Nephron (organoid): ENCODE results near the gene RBM12.
"Not testable (repeated sequence)": the region's sequence is repeated elsewhere in the genome, so short reads cannot be mapped to it uniquely, and the experiment has no call there.

Experiments used
- H3K27ac Mint-ChIP-seq, 3 experiments: 2 replicates each; pipeline ENCODE4 v1.8.0; 2020; ENCODE audit warnings: mixed read lengths in 3 of 3, mild to moderate bottlenecking in 2 of 3, moderate library complexity in 1 of 3
- H3K27me3 Mint-ChIP-seq: 2 replicates; pipeline ENCODE4 v1.8.0; 2021; ENCODE audit warnings: low read depth, mild to moderate bottlenecking, moderate library complexity, mixed read lengths
- H3K36me3 Mint-ChIP-seq: 2 replicates; pipeline ENCODE4 v1.8.0; 2020; ENCODE audit warnings: low read depth, mixed read lengths
- H3K4me1 Mint-ChIP-seq: 2 replicates; pipeline ENCODE4 v1.8.0; 2020; ENCODE audit warnings: mixed read lengths
- H3K4me3 Mint-ChIP-seq, 3 experiments: 2 replicates each; pipeline ENCODE4 v1.8.0; 2020; ENCODE audit warnings: mild to moderate bottlenecking in 3 of 3, mixed read lengths in 3 of 3, moderate library complexity in 2 of 3
- H3K9me3 Mint-ChIP-seq: 2 replicates; pipeline ENCODE4 v1.8.0; 2020; ENCODE audit warnings: mixed read lengths
- TF ChIP-seq, protein P1 (sequence below), 3 experiments: fragments of 200-600 bp; sonication (generic); IDR thresholded peaks; one replicate each; pipeline ENCODE4 v1.5.0; 2021; ENCODE audit warnings: antibody characterized with exemption in 3 of 3; ENCODE audit not compliant: unreplicated experiment in 3 of 3

Gene RBM12

DNA sequence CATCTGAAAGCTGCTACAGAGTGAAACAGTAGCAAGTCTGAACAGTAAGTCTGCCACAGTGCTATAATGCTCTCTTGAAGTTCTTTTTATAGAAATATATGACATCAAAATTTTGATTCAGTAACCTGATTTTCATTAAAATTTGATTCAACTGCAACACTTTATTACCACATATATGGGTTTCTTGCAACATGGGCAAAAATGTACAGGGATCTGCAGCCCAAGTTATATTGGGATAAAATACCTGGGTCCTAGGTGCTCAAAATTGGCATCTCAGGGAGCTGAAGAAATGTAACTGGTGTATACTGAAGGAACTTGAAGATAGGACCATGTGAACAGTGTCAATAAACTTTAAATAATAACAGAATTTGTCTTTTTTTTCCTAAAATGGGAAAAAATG, 45.3 kb upstream of the RBM12 start:
- H3K27ac Mint-ChIP-seq, result no peak overlapping the region
- TF ChIP-seq, protein P1, sequence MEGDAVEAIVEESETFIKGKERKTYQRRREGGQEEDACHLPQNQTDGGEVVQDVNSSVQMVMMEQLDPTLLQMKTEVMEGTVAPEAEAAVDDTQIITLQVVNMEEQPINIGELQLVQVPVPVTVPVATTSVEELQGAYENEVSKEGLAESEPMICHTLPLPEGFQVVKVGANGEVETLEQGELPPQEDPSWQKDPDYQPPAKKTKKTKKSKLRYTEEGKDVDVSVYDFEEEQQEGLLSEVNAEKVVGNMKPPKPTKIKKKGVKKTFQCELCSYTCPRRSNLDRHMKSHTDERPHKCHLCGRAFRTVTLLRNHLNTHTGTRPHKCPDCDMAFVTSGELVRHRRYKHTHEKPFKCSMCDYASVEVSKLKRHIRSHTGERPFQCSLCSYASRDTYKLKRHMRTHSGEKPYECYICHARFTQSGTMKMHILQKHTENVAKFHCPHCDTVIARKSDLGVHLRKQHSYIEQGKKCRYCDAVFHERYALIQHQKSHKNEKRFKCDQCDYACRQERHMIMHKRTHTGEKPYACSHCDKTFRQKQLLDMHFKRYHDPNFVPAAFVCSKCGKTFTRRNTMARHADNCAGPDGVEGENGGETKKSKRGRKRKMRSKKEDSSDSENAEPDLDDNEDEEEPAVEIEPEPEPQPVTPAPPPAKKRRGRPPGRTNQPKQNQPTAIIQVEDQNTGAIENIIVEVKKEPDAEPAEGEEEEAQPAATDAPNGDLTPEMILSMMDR (IDR thresholded peaks at IDR 0.05; ENCODE audit: unreplicated experiment in 3 of 3), result no peak
- H3K36me3 Mint-ChIP-seq, result peaks cover 73% of the 10 kb centered on the region
- H3K4me1 Mint-ChIP-seq, result peaks cover 6% of the 10 kb centered on the region
- no peaks in the 10 kb centered on the region for H3K27me3 Mint-ChIP-seq
- no peaks in the 10 kb centered on the region for H3K9me3 Mint-ChIP-seq
- no peak overlapping the region for H3K4me3 Mint-ChIP-seq

DNA sequence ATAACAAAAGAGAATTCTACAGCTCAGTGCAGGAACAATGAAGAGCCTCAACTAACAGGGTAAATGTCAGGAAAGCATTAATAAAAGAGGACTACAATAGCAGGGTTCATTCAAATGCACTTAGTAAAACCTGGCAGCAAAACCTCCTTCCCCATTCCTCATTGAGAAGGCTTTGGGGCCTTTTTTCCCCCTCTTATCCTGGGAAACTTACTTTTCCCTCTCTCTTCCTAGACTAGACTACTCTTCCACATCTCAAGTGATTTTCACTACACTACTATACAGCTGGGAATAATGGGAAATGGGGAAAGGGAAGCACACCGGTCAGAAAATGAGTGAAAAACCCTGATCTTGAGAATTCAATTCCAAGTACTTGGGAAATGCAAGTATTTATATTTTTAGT, 44.6 kb upstream of the RBM12 start:
- H3K36me3 Mint-ChIP-seq, result peaks cover 75% of the 10 kb centered on the region
- H3K9me3 Mint-ChIP-seq, result no peaks in the 10 kb centered on the region
- H3K27ac Mint-ChIP-seq, result no peak overlapping the region
- peaks cover 6% of the 10 kb centered on the region for H3K4me1 Mint-ChIP-seq
- no peaks in the 10 kb centered on the region for H3K27me3 Mint-ChIP-seq
- TF ChIP-seq, protein P1 (IDR thresholded peaks at IDR 0.05; ENCODE audit: unreplicated experiment in 3 of 3), result no peak
- H3K4me3 Mint-ChIP-seq, result no peak overlapping the region

DNA sequence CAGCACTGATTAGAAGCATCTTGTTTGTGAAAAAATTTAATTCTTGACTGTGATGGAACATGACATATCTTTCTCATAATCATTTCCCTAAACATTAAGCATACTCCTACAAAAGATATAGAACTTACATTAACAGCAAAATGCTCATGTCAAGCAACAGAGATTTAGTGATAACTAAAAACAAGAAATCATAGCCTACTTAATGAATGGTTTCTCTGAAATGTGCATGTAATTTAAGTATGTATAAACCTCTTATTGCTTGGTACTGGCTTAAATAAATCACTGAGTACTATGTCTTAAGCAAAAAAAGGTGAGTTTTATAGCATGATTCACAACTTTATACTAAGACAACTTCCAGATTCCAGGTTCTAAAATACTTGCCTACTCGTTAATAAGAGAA, 43.8 kb upstream of the RBM12 start:
- TF ChIP-seq, protein P1 (IDR thresholded peaks at IDR 0.05; ENCODE audit: unreplicated experiment in 3 of 3), result no peak
- Mint-ChIP-seq H3K4me1 (peaks cover 6% of the 10 kb centered on the region), H3K27ac (no peak overlapping the region), H3K9me3 (no peaks in the 10 kb centered on the region), H3K27me3 (no peaks in the 10 kb centered on the region), H3K36me3 (peaks cover 76% of the 10 kb centered on the region), H3K4me3 (no peak overlapping the region)

DNA sequence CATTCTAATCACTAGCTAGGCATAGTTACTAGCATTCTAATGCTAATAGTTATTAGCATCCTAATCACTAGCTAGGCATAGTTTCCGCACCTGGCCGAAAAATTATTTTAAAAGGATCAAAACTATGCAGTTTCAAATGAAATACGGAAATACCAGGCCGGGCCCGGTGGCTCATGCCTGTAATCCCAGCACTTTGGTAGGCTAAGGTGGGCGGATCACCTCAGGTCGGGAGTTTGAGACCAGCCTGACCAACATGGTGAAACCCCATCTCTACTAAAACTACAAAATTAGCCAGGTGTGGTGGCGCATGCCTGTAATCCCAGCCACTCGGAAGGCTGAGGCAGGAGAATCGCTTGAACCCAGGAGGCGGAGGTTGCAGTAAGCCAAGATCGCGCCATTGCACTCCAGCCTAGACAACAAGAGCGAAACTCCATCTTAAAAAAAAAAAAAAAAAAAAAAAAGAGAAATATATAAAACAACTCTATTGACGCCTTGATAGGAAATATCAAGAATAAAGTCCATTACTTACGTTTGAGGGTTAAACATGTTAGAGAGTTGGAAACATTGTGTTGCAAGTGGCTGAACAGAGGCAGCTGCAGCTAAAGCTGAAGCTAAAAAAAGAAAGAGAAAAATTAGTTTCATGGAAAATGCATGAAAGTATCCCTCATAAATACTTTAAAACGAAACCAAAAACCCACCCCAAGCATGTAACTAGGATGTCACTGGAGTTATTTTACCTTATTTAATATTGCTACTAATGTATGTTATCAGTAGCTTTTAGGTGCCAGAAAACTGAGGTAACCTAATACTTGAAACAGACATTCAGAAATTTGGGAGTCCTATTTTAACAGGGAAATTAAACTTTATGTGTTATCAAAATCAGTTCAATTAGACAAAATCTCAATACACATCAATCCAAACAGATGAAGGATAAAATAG, 42.2 kb upstream of the RBM12 start:
- not testable (repeated sequence) for H3K4me1 Mint-ChIP-seq, H3K9me3 Mint-ChIP-seq, H3K4me3 Mint-ChIP-seq, H3K27ac Mint-ChIP-seq, H3K27me3 Mint-ChIP-seq
- peaks cover 83% of the 10 kb centered on the region for H3K36me3 Mint-ChIP-seq

DNA sequence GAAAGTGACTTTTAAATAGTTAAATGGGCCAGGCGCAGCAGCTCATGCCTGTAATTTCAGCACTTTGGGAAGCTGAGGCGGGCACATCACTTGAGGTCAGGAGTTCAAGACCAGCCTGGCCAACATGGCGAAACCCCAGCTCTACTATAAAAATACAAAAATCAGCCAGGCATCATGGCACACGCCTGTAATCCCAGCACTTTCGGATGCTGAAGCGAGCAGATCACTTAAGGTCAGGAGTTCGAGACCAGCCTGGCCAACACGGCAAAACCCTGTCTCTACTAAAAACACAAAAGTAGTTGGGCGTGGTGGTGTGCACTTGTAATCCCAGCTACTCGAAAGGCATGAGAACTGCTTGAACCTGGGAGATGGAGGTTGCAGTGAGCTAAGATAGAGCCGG, 41.2 kb upstream of the RBM12 start:
- not testable (repeated sequence) for H3K27me3 Mint-ChIP-seq, H3K4me1 Mint-ChIP-seq

DNA sequence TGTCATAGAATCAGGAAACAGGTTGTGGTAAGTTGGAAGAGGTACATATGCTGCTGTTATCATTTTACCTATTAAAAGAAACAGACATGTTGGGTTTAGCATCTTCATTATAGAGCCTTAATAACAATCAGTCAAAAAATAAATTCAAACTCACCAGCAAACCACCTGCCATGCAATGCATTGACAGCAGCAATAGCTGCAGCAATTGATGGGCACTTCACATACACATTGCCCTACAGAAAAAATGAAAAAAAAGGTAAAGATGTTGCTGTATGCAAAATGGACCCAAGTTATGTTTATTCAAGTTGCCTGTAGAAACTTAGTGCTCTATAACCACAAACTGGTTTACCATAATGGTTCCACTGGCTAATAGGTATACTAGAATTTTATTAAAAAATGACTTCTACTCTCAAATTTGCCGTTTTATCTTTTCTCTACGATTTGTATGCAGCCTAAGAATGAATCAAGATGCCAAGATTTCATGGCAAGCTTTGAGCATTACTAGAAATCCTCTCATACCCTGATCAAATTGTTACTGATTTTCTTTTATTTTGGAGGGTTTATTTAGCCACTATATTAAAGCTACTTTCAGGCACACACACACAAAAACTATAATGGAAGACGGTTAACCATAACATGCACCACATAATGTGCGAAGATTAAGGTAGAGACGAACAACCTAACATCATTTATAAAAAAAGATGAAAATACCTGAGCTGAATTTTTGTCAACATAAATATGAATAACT, 40.0 kb upstream of the RBM12 start:
- no peak overlapping the region for H3K4me3 Mint-ChIP-seq
- peaks cover 13% of the 10 kb centered on the region for H3K4me1 Mint-ChIP-seq
- peaks cover 65% of the 10 kb centered on the region for H3K36me3 Mint-ChIP-seq
- TF ChIP-seq, protein P1 (IDR thresholded peaks at IDR 0.05; ENCODE audit: unreplicated experiment in 3 of 3), result no peak
- no peaks in the 10 kb centered on the region for H3K27me3 Mint-ChIP-seq
- H3K27ac Mint-ChIP-seq, result no peak overlapping the region
- no peaks in the 10 kb centered on the region for H3K9me3 Mint-ChIP-seq

More for the DNA sequence above, 41.2 kb upstream of the RBM12 start:
- H3K36me3 Mint-ChIP-seq, result peaks cover 75% of the 10 kb centered on the region
- H3K4me3 Mint-ChIP-seq, H3K9me3 Mint-ChIP-seq, H3K27ac Mint-ChIP-seq: not testable (repeated sequence)
